GM23338 (cell line): ENCODE data around the gene ERC2. TPM values are rescaled to one million over a fixed set of nuclear protein-coding genes. Genes with fewer than 3 reads are reported as not detected.

ENCODE experiments used
- ATAC-seq: fragments of 200-7000 bp; cut with Tn5 transposase; 3 replicates; pipeline ENCODE4 v1.9.1; 2020
- DNase-seq: peaks from one replicate; pipeline ENCODE4 v3.0.0-alpha.2; 2015; ENCODE audit warnings: low spot score
- H2AFZ ChIP-seq: fragments of 200-600 bp; sonication (generic); 2 replicates; pipeline ENCODE4 v1.8.0; 2016; ENCODE audit warnings: antibody characterized with exemption, mild to moderate bottlenecking, moderate library complexity
- H3F3A ChIP-seq: fragments of 200-600 bp; sonication (generic); replicated peaks from 2 replicates; pipeline ENCODE4 v1.8.0; 2017; ENCODE audit warnings: antibody characterized with exemption, mixed run types, low read depth
- H3K27ac ChIP-seq: fragments of 200-600 bp; sonication (generic); 2 replicates; pipeline ENCODE4 v1.6.1; 2016; ENCODE audit warnings: low read depth
- H3K27me3 ChIP-seq: fragments of 200-600 bp; sonication (generic); 2 replicates; pipeline ENCODE4 v1.8.0; 2016; ENCODE audit warnings: mild to moderate bottlenecking, mixed run types, moderate library complexity; ENCODE audit not compliant: insufficient read depth
- H3K36me3 ChIP-seq: fragments of 200-600 bp; sonication (generic); 2 replicates; pipeline ENCODE4 v1.8.0; 2016; ENCODE audit warnings: mild to moderate bottlenecking; ENCODE audit not compliant: insufficient read depth
- H3K4me1 ChIP-seq: fragments of 200-600 bp; sonication (generic); 2 replicates; pipeline ENCODE4 v1.8.0; 2016; ENCODE audit warnings: mild to moderate bottlenecking, moderate library complexity; ENCODE audit not compliant: insufficient read depth
- H3K4me2 ChIP-seq: fragments of 200-600 bp; sonication (generic); 2 replicates; pipeline ENCODE4 v1.7.1; 2017; ENCODE audit warnings: mixed run types
- H3K4me3 ChIP-seq: fragments of 200-600 bp; sonication (generic); 2 replicates; pipeline ENCODE4 v1.6.1; 2016; ENCODE audit warnings: mixed run types
- H3K79me2 ChIP-seq: fragments of 200-600 bp; sonication (generic); replicated peaks from 2 replicates; pipeline ENCODE4 v1.8.0; 2017; ENCODE audit warnings: mild to moderate bottlenecking; ENCODE audit not compliant: insufficient read depth
- H3K9me2 ChIP-seq: fragments of 200-600 bp; sonication (generic); 2 replicates; pipeline ENCODE4 v1.8.0; 2017; ENCODE audit not compliant: insufficient read depth
- H4K20me1 ChIP-seq: fragments of 200-600 bp; sonication (generic); replicated peaks from 2 replicates; pipeline ENCODE4 v1.8.0; 2017; ENCODE audit warnings: mild to moderate bottlenecking; ENCODE audit not compliant: insufficient read depth
- H3K27ac Mint-ChIP-seq: 2 replicates; pipeline ENCODE4 v1.8.0; 2020; ENCODE audit warnings: inconsistent platforms, mild to moderate bottlenecking, moderate library complexity, mixed read lengths
- H3K27me3 Mint-ChIP-seq: 3 replicates; pipeline ENCODE4 v1.8.0; 2022; ENCODE audit warnings: low read depth, mild to moderate bottlenecking, moderate library complexity, mixed read lengths, inconsistent platforms; ENCODE audit not compliant: insufficient read depth, poor library complexity
- H3K36me3 Mint-ChIP-seq: 3 replicates; pipeline ENCODE4 v1.8.0; 2021; ENCODE audit warnings: low read depth, mild to moderate bottlenecking, inconsistent platforms, moderate library complexity, mixed read lengths
- H3K4me1 Mint-ChIP-seq: 3 replicates; pipeline ENCODE4 v1.8.0; 2020; ENCODE audit warnings: mild to moderate bottlenecking, inconsistent platforms, mixed read lengths
- H3K4me3 Mint-ChIP-seq: 3 replicates; pipeline ENCODE4 v1.8.0; 2021; ENCODE audit warnings: moderate library complexity, mild to moderate bottlenecking, inconsistent platforms, mixed read lengths
- H3K9me3 Mint-ChIP-seq: 3 replicates; pipeline ENCODE4 v1.8.0; 2020; ENCODE audit warnings: moderate library complexity, mild to moderate bottlenecking, inconsistent platforms, mixed read lengths
- CTCF ChIP-seq, 2 experiments: fragments of 200-600 bp in 1 of 2; sonication (generic) in 1 of 2; conservative IDR thresholded peaks; 2 replicates each; pipeline versions ENCODE4 v1.5.1 to v1.6.1; 2016 to 2017; ENCODE audit warnings: antibody characterized with exemption in 2 of 2, low read depth in 2 of 2, mild to moderate bottlenecking in 2 of 2, moderate library complexity in 1 of 2
- EZH2 ChIP-seq: fragments of 200-600 bp; sonication (generic); IDR thresholded peaks from one replicate; pipeline ENCODE4 v1.8.0; 2017; ENCODE audit warnings: antibody characterized with exemption, mild to moderate bottlenecking, low read depth; ENCODE audit not compliant: unreplicated experiment
- EZH2phosphoT487 ChIP-seq: fragments of 200-600 bp; sonication (generic); IDR thresholded peaks from one replicate; pipeline ENCODE4 v1.8.1; 2018; ENCODE audit warnings: antibody characterized with exemption; ENCODE audit not compliant: unreplicated experiment
- JUNB ChIP-seq: IDR thresholded peaks from one replicate; pipeline ENCODE4 v1.6.1; 2016; ENCODE audit warnings: antibody characterized with exemption; ENCODE audit not compliant: unreplicated experiment
- NANOG ChIP-seq: IDR thresholded peaks from 2 replicates; pipeline ENCODE4 v1.6.1; 2016; ENCODE audit warnings: antibody characterized with exemption, borderline replicate concordance
- REST ChIP-seq: IDR thresholded peaks from one replicate; pipeline ENCODE4 v1.6.1; 2018; ENCODE audit warnings: antibody characterized with exemption; ENCODE audit not compliant: unreplicated experiment
- STAT1 ChIP-seq: IDR thresholded peaks from one replicate; pipeline ENCODE4 v1.6.1; 2016; ENCODE audit warnings: antibody characterized with exemption; ENCODE audit not compliant: unreplicated experiment
- ZNF331 ChIP-seq: fragments of 250-450 bp; sonication (Bioruptor Pico); IDR thresholded peaks from 2 replicates; pipeline ENCODE4 v1.5.0; 2020; ENCODE audit warnings: low read depth, mild to moderate bottlenecking, moderate library complexity
- polyA plus RNA-seq: library from polyadenylated mRNA; unstranded; fragments of >200 nt; fragmentation: Nextera tagmentation; extraction: Ambion mirVana; gene quantifications from 2 replicates; pipeline ENCODE4 v1.2.1, GENCODE V29; 2016
- total RNA-seq: library from RNA; depleted of rRNA; stranded (reverse); fragments of >200 nt; shearing (Covaris generic); gene quantifications from 2 replicates; pipeline ENCODE4 v1.2.3, GENCODE V29; 2014
- TF ChIP-seq, protein P1 (sequence below): fragments of 250-450 bp; sonication (Bioruptor Pico); IDR thresholded peaks from 2 replicates; pipeline ENCODE4 v1.5.0; 2020; ENCODE audit warnings: mild to moderate bottlenecking, moderate library complexity
- TF ChIP-seq, protein P2 (sequence below): IDR thresholded peaks from 2 replicates; pipeline ENCODE4 v1.6.1; 2016; ENCODE audit warnings: antibody characterized with exemption

The ERC2 gene
- total and polyA plus RNA-seq, 2 experiments from 2014 or later: 11.8 to 13.7 TPM

DNA sequence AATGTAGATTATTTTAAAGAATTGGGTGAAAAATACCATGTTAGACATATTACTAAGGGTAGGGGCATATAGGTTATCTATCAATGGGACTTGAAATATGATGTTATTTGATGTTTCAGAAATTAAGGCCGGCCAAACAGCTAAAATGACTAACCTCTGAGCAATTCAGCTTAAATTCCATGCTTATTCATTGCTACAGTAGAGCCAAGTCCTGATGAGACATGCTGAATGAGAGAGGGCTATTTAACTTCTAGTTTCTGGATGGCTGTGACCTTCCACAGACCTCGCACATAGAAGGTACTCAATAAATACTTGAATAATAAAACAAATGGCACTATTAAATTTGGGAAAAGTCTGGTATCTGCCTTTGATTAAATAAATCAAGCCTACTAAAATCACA lies 805.6 kb downstream of the ERC2 start (continued):
- TF ChIP-seq, protein P1, sequence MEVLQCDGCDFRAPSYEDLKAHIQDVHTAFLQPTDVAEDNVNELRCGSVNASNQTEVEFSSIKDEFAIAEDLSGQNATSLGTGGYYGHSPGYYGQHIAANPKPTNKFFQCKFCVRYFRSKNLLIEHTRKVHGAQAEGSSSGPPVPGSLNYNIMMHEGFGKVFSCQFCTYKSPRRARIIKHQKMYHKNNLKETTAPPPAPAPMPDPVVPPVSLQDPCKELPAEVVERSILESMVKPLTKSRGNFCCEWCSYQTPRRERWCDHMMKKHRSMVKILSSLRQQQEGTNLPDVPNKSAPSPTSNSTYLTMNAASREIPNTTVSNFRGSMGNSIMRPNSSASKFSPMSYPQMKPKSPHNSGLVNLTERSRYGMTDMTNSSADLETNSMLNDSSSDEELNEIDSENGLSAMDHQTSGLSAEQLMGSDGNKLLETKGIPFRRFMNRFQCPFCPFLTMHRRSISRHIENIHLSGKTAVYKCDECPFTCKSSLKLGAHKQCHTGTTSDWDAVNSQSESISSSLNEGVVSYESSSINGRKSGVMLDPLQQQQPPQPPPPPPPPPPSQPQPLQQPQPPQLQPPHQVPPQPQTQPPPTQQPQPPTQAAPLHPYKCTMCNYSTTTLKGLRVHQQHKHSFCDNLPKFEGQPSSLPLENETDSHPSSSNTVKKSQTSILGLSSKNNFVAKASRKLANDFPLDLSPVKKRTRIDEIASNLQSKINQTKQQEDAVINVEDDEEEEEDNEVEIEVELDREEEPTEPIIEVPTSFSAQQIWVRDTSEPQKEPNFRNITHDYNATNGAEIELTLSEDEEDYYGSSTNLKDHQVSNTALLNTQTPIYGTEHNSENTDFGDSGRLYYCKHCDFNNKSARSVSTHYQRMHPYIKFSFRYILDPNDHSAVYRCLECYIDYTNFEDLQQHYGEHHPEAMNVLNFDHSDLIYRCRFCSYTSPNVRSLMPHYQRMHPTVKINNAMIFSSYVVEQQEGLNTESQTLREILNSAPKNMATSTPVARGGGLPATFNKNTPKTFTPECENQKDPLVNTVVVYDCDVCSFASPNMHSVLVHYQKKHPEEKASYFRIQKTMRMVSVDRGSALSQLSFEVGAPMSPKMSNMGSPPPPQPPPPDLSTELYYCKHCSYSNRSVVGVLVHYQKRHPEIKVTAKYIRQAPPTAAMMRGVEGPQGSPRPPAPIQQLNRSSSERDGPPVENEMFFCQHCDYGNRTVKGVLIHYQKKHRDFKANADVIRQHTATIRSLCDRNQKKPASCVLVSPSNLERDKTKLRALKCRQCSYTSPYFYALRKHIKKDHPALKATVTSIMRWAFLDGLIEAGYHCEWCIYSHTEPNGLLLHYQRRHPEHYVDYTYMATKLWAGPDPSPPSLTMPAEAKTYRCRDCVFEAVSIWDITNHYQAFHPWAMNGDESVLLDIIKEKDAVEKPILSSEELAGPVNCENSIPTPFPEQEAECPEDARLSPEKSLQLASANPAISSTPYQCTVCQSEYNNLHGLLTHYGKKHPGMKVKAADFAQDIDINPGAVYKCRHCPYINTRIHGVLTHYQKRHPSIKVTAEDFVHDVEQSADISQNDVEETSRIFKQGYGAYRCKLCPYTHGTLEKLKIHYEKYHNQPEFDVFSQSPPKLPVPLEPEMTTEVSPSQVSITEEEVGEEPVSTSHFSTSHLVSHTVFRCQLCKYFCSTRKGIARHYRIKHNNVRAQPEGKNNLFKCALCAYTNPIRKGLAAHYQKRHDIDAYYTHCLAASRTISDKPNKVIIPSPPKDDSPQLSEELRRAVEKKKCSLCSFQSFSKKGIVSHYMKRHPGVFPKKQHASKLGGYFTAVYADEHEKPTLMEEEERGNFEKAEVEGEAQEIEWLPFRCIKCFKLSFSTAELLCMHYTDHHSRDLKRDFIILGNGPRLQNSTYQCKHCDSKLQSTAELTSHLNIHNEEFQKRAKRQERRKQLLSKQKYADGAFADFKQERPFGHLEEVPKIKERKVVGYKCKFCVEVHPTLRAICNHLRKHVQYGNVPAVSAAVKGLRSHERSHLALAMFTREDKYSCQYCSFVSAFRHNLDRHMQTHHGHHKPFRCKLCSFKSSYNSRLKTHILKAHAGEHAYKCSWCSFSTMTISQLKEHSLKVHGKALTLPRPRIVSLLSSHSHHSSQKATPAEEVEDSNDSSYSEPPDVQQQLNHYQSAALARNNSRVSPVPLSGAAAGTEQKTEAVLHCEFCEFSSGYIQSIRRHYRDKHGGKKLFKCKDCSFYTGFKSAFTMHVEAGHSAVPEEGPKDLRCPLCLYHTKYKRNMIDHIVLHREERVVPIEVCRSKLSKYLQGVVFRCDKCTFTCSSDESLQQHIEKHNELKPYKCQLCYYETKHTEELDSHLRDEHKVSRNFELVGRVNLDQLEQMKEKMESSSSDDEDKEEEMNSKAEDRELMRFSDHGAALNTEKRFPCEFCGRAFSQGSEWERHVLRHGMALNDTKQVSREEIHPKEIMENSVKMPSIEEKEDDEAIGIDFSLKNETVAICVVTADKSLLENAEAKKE (CRISPR knock-in tag): no peak
- TF ChIP-seq NANOG: no peak
- TF ChIP-seq ZNF331 (CRISPR knock-in tag): no peak
- no peak for TF ChIP-seq EZH2phosphoT487
- TF ChIP-seq EZH2: no peak

- H2AFZ ChIP-seq: no peak overlapping the region
- peaks cover 49% of the 10 kb centered on the region for H3K4me1 ChIP-seq
- ATAC-seq: no peak
- H3K4me3 Mint-ChIP-seq: no peak overlapping the region
- H3K36me3 ChIP-seq: no peaks in the 10 kb centered on the region
- H3K27ac Mint-ChIP-seq: no peak overlapping the region
- H3K79me2 ChIP-seq: no peaks in the 10 kb centered on the region
- H3K27ac ChIP-seq: no peak overlapping the region
- peaks cover 57% of the 10 kb centered on the region for H3K4me1 Mint-ChIP-seq
- no peaks in the 10 kb centered on the region for H3K36me3 Mint-ChIP-seq
- H3K4me3 ChIP-seq: no peak overlapping the region
- H3F3A ChIP-seq: peaks cover 8% of the 10 kb centered on the region; the same call in 1 of the 2 replicates
- no peak for DNase-seq
- H3K27me3 ChIP-seq: no peaks in the 10 kb centered on the region
- H3K9me3 Mint-ChIP-seq: no peaks in the 10 kb centered on the region; the same call in 2 of the 3 replicates
- H3K4me2 ChIP-seq: no peak overlapping the region
- H3K27me3 Mint-ChIP-seq: peaks cover 8% of the 10 kb centered on the region
- H4K20me1 ChIP-seq: no peaks in the 10 kb centered on the region
- peaks cover 6% of the 10 kb centered on the region for H3K9me2 ChIP-seq
- no peak for TF ChIP-seq STAT1
- TF ChIP-seq CTCF (conservative IDR thresholded peaks at IDR 0.05; ENCODE audit: low read depth in 2 of 2): no peak
- no peak for TF ChIP-seq REST
- TF ChIP-seq JUNB: no peak
- TF ChIP-seq, protein P2, sequence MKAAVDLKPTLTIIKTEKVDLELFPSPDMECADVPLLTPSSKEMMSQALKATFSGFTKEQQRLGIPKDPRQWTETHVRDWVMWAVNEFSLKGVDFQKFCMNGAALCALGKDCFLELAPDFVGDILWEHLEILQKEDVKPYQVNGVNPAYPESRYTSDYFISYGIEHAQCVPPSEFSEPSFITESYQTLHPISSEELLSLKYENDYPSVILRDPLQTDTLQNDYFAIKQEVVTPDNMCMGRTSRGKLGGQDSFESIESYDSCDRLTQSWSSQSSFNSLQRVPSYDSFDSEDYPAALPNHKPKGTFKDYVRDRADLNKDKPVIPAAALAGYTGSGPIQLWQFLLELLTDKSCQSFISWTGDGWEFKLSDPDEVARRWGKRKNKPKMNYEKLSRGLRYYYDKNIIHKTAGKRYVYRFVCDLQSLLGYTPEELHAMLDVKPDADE: no peak
Measured at GRCh38 chr3:55661571-55661970, 806.7 kb downstream of the ERC2 start.
